HepG2 (cell line): ENCODE results near the gene CD79A. TPM values are rescaled to one million over a fixed set of nuclear protein-coding genes. Genes with fewer than 3 reads are reported as not detected.

Source experiments
- AHDC1 ChIP-seq: sonication (generic); formaldehyde crosslinking; IDR thresholded peaks from 2 replicates; pipeline ENCODE4 v1.5.1; 2020; ENCODE audit warnings: mild to moderate bottlenecking, missing genetic modification reagents, borderline replicate concordance
- ARNT ChIP-seq: fragments of 450-650 bp; IDR thresholded peaks from 2 replicates; pipeline ENCODE4 v1.6.1; 2017
- HBP1 ChIP-seq: IDR thresholded peaks from 2 replicates; pipeline ENCODE4 v1.6.1; 2016; ENCODE audit warnings: low read depth, control low read depth
- KDM4B ChIP-seq: sonication (generic); formaldehyde crosslinking; IDR thresholded peaks from 2 replicates; pipeline ENCODE4 v1.4.0; 2020; ENCODE audit warnings: missing genetic modification reagents
- MIER3 ChIP-seq: IDR thresholded peaks from 2 replicates; pipeline ENCODE4 v1.6.1; 2016; ENCODE audit warnings: missing compliant biosample characterization, borderline replicate concordance
- MNT ChIP-seq: fragments of 450-650 bp; IDR thresholded peaks from 2 replicates; pipeline ENCODE4 v1.6.1; 2016
- MYC ChIP-seq: sonication (generic); formaldehyde crosslinking; IDR thresholded peaks from 2 replicates; pipeline ENCODE4 v1.9.0; 2021; ENCODE audit warnings: missing genetic modification reagents, borderline replicate concordance
- RAD51 ChIP-seq: fragments of 450-650 bp; IDR thresholded peaks from 2 replicates; pipeline ENCODE4 v1.6.1; 2016; ENCODE audit warnings: borderline replicate concordance
- RBAK ChIP-seq: sonication (generic); formaldehyde crosslinking; IDR thresholded peaks from 2 replicates; pipeline ENCODE4 v1.5.1; 2020; ENCODE audit warnings: mild to moderate bottlenecking, missing genetic modification reagents
- TOE1 ChIP-seq: sonication (generic); formaldehyde crosslinking; IDR thresholded peaks from 2 replicates; pipeline ENCODE4 v1.4.0; 2020; ENCODE audit warnings: mild to moderate bottlenecking, missing genetic modification reagents
- XRCC5 ChIP-seq: fragments of 200-400 bp; formaldehyde crosslinking; optimal IDR thresholded peaks from 2 replicates; pipeline ENCODE3; 2017; ENCODE audit warnings: mild to moderate bottlenecking, low read length
- ZGPAT ChIP-seq: IDR thresholded peaks from 2 replicates; pipeline ENCODE4 v1.6.1; 2016; ENCODE audit warnings: mild to moderate bottlenecking
- ZNF280D ChIP-seq: sonication (generic); formaldehyde crosslinking; IDR thresholded peaks from 2 replicates; pipeline ENCODE4 v1.5.1; 2020; ENCODE audit warnings: mild to moderate bottlenecking, missing genetic modification reagents
- ZNF333 ChIP-seq: sonication (generic); formaldehyde crosslinking; IDR thresholded peaks from 2 replicates; pipeline ENCODE4 v1.4.0; 2020; ENCODE audit warnings: mild to moderate bottlenecking, missing genetic modification reagents, borderline replicate concordance
- ZNF530 ChIP-seq: sonication (generic); formaldehyde crosslinking; IDR thresholded peaks from 2 replicates; pipeline ENCODE4 v1.5.0; 2020; ENCODE audit warnings: low read depth, mild to moderate bottlenecking, missing genetic modification reagents
- polyA plus RNA-seq, 8 experiments: library from polyadenylated mRNA; depleted of rRNA in 3 of 8; stranded (reverse) in 7 of 8; unstranded in 1 of 8; fragments of >200 nt; fragmentation: Illumina TruSeq in 4 of 8; extraction: Trizol in 4 of 8; gene quantifications; 2 replicates each; pipeline versions ENCODE4 v1.2.1 to v1.2.3, GENCODE V29; 2011 to 2016; ENCODE audit warnings: low read depth in 4 of 8, missing spikeins in 1 of 8, mixed read lengths in 1 of 8; ENCODE audit not compliant: insufficient read depth in 1 of 8
- total RNA-seq, 5 experiments: library from RNA; depleted of rRNA; stranded (reverse); fragments of >200 nt; fragmentation: Illumina TruSeq; extraction: Trizol; gene quantifications; 2 replicates each; pipeline ENCODE4 v1.2.3, GENCODE V29; 2016; ENCODE audit warnings: low read depth in 1 of 5

Gene CD79A
- total and polyA plus RNA-seq, 2 of the 13 experiments (the other 11 are each of a cell fraction or from before 2014, with no cell fraction given) = 0.24 to 0.33 TPM

- TF ChIP-seq AHDC1 (CRISPR knock-in tag) = no peak
- TF ChIP-seq MNT = no peak
- peak; percentile 85; the same call in 1 of the 2 replicates for TF ChIP-seq MIER3 (CRISPR knock-in tag)
- no peak for TF ChIP-seq RBAK (CRISPR knock-in tag)
- no peak for TF ChIP-seq ZNF333 (CRISPR knock-in tag)
- TF ChIP-seq ZNF530 (CRISPR knock-in tag) = no peak
- TF ChIP-seq XRCC5 = peak; percentile 96
- TF ChIP-seq RAD51 = no peak
- TF ChIP-seq ZNF280D (CRISPR knock-in tag) = no peak
- TF ChIP-seq MYC (CRISPR knock-in tag) = peak; percentile 57; the same call in 1 of the 2 replicates
- TF ChIP-seq HBP1 (CRISPR knock-in tag) = no peak; the same call in 1 of the 2 replicates
- TF ChIP-seq KDM4B (CRISPR knock-in tag) = peak; percentile 85
- no peak for TF ChIP-seq ARNT
- peak; percentile 53; the same call in 1 of the 2 replicates for TF ChIP-seq TOE1 (CRISPR knock-in tag)
- peak; percentile 98 for TF ChIP-seq ZGPAT (CRISPR knock-in tag)
Observed at GRCh38 chr19:41883821-41884733, 7.0 kb downstream of the CD79A start (continued).
